Gastroesophageal sphincter (tissue), 4 donors: ENCODE results near the gene OTOL1. TPM values are rescaled to one million over a fixed set of nuclear protein-coding genes. Genes with fewer than 3 reads are reported as not detected.

ENCODE experiments used
- ATAC-seq: fragments of 150-250 bp; one replicate; pipeline ENCODE4 v1.9.1; 2016; ENCODE audit warnings: mild to moderate bottlenecking, moderate library complexity
- H3K27ac ChIP-seq, 4 donors: fragments of 200-600 bp; sonication (generic) in 3 of 4; 1 replicate in 3 of 4; 2 replicates in 1 of 4; pipeline ENCODE4 v1.5.1; 2016 to 2019
- H3K27me3 ChIP-seq: fragments of 200-600 bp; sonication (generic); one replicate; pipeline ENCODE4 v1.5.1; 2019
- H3K36me3 ChIP-seq, 2 donors: fragments of 200-600 bp; sonication (generic); one replicate each; pipeline ENCODE4 v1.5.1; 2019; ENCODE audit warnings: control low read depth in 1 of 2
- H3K4me1 ChIP-seq, 3 donors: fragments of 200-600 bp; sonication (generic); 1 replicate in 2 of 3; 2 replicates in 1 of 3; pipeline ENCODE4 v1.5.1; 2016 to 2019; ENCODE audit warnings: control low read depth in 2 of 3
- H3K4me3 ChIP-seq, 2 donors: fragments of 200-600 bp; sonication (generic); one replicate each; pipeline ENCODE4 v1.5.1; 2019; ENCODE audit warnings: mild to moderate bottlenecking in 1 of 2, moderate library complexity in 1 of 2
- H3K9me3 ChIP-seq, 3 donors: fragments of 200-600 bp; sonication (generic); one replicate each; pipeline ENCODE4 v1.5.1; 2017 to 2019; ENCODE audit warnings: control low read depth in 2 of 3
- CTCF ChIP-seq, 4 experiments: fragments of 200-600 bp in 2 of 4; fragments of 450-650 bp in 2 of 4; sonication (generic) in 1 of 4; IDR thresholded peaks; one replicate each; pipeline ENCODE4 v1.5.1; 2017 to 2019; ENCODE audit warnings: antibody characterized with exemption in 4 of 4, mild to moderate bottlenecking in 2 of 4, moderate library complexity in 2 of 4
- EP300 ChIP-seq: sonication (generic); formaldehyde crosslinking; IDR thresholded peaks from one replicate; pipeline ENCODE4 v1.6.1; 2017; ENCODE audit warnings: antibody characterized with exemption, mild to moderate bottlenecking
- POLR2A ChIP-seq, 2 donors: fragments of 450-650 bp; IDR thresholded peaks; one replicate each; pipeline ENCODE4 v1.6.1; 2017; ENCODE audit warnings: antibody characterized with exemption in 2 of 2, mild to moderate bottlenecking in 2 of 2, moderate library complexity in 1 of 2
- POLR2AphosphoS5 ChIP-seq: sonication (generic); formaldehyde crosslinking; IDR thresholded peaks from one replicate; pipeline ENCODE4 v1.6.1; 2017; ENCODE audit warnings: antibody characterized with exemption
- WGBS, 2 donors: methylation state at CpG; one replicate each; pipeline ENCODE4 v1.1.5; 2018; ENCODE audit warnings: low coverage in 1 of 2; 5-methylcytosine and 5-hydroxymethylcytosine counted together
- total RNA-seq, 4 donors: library from RNA; depleted of rRNA; stranded (reverse); fragments of >200 nt; gene quantifications; one replicate each; pipeline ENCODE4 v1.1.0, GENCODE V29; 2016

Gene OTOL1
- total RNA-seq, 4 donors from 2014 or later: not detected

GRCh38 chr3:161523916-161524315, 27.3 kb downstream of the OTOL1 start:
- no peaks in the 10 kb centered on the region for H3K4me1 ChIP-seq
- no peaks in the 10 kb centered on the region for H3K36me3 ChIP-seq
- WGBS, 2 donors: 70 to 83% methylated on average over 1 of the region's 1 CpG
- TF ChIP-seq EP300: no peak
- TF ChIP-seq POLR2AphosphoS5: no peak
- TF ChIP-seq POLR2A (IDR thresholded peaks at IDR 0.05): no peak
- no peak for TF ChIP-seq CTCF (IDR thresholded peaks at IDR 0.05)
- H3K27me3 ChIP-seq: no peaks in the 10 kb centered on the region
- ATAC-seq: no peak
- no peak overlapping the region for H3K4me3 ChIP-seq
- no peaks in the 10 kb centered on the region for H3K9me3 ChIP-seq
- no peak overlapping the region for H3K27ac ChIP-seq

DNA sequence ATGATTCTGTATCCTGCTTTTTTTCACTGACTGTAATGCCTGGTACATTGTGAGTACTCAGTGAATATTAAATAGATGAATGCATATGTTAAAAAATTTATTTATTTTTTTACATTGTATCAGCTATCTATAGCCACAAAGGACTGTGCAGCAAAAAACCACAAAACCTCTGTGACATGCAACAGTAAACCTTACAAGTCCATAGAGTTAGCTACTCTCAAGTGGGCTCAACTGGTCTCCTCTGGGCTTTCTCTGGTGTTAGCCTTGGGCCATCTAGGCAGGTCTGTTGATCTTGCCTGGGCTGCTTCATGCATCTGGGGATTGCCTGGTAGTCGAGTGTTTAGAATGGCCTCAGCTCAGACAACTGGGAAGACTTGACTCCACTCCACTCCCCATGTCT, 35.3 kb downstream of the OTOL1 start:
- Histone ChIP-seq H3K4me1 (no peaks in the 10 kb centered on the region), H3K9me3 (no peaks in the 10 kb centered on the region), H3K27me3 (no peaks in the 10 kb centered on the region), H3K27ac (no peak overlapping the region), H3K36me3 (no peaks in the 10 kb centered on the region), H3K4me3 (no peak overlapping the region)
- TF ChIP-seq POLR2A (IDR thresholded peaks at IDR 0.05): no peak
- TF ChIP-seq POLR2AphosphoS5: no peak
- no peak for TF ChIP-seq EP300
- no peak for TF ChIP-seq CTCF (IDR thresholded peaks at IDR 0.05)
- no peak for ATAC-seq
- WGBS, 2 donors: no CpG with 5 or more reads among the region's 1 CpG

- no peak for TF ChIP-seq EP300
- TF ChIP-seq POLR2A (IDR thresholded peaks at IDR 0.05): no peak
- TF ChIP-seq CTCF (IDR thresholded peaks at IDR 0.05): no peak
- no peak for TF ChIP-seq POLR2AphosphoS5
- no peak overlapping the region for H3K27ac ChIP-seq
- WGBS, 2 donors: 82 to 87% methylated on average over 1 of the region's 1 CpG
- H3K36me3 ChIP-seq: no peaks in the 10 kb centered on the region
- no peak for ATAC-seq
- H3K27me3 ChIP-seq: no peaks in the 10 kb centered on the region
- no peak overlapping the region for H3K4me3 ChIP-seq
- H3K9me3 ChIP-seq: no peaks in the 10 kb centered on the region
- H3K4me1 ChIP-seq: no peaks in the 10 kb centered on the region
These were observed 44.0 kb downstream of the OTOL1 start for GRCh38 chr3:161540594-161540993.

DNA sequence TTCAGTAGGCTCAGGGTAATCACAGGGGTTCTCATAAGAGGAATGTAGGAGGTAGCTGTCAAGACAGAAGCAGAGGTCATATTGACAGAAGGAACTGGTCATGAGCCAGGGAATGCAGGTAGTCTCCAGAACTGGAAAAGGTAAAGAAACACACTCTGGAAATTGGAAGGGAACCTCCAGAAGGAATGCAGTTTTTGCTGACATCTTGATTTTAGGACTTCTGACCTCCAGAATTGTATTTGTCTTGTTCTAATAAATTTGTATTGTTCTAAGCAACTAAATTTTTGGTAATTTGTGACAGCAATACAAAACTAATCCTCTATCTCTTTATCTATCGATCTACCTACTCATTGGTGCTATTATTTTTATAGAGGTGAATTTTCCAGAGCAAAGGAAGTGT, 49.2 kb downstream of the OTOL1 start:
- no peaks in the 10 kb centered on the region for H3K4me1 ChIP-seq
- 93 to 100% methylated on average over 1 of the region's 1 CpG for WGBS, 2 donors
- no peak for ATAC-seq

GRCh38 chr3:161548301-161548700, 51.7 kb downstream of the OTOL1 start:
- H3K9me3 ChIP-seq: no peaks in the 10 kb centered on the region
- H3K4me1 ChIP-seq: no peaks in the 10 kb centered on the region
- no peak for ATAC-seq
- H3K4me3 ChIP-seq: no peak overlapping the region
- H3K36me3 ChIP-seq: no peaks in the 10 kb centered on the region
- H3K27me3 ChIP-seq: no peaks in the 10 kb centered on the region
- TF ChIP-seq POLR2A (IDR thresholded peaks at IDR 0.05) (no peak), CTCF (IDR thresholded peaks at IDR 0.05) (no peak), EP300 (no peak), POLR2AphosphoS5 (no peak)
- H3K27ac ChIP-seq: no peak overlapping the region
- 41 to 50% methylated on average over 2 to 4 of the region's 4 CpGs for WGBS, 2 donors

More for the DNA sequence above, 49.2 kb downstream of the OTOL1 start:
- no peaks in the 10 kb centered on the region for H3K36me3 ChIP-seq
- H3K9me3 ChIP-seq: no peaks in the 10 kb centered on the region
- no peak overlapping the region for H3K27ac ChIP-seq
- TF ChIP-seq POLR2AphosphoS5 (no peak), POLR2A (IDR thresholded peaks at IDR 0.05) (no peak), CTCF (IDR thresholded peaks at IDR 0.05) (no peak), EP300 (no peak)
- H3K4me3 ChIP-seq: no peak overlapping the region
- no peaks in the 10 kb centered on the region for H3K27me3 ChIP-seq
